Measurements from ENCODE around the gene ASB13. TPM values are rescaled to one million over a fixed set of nuclear protein-coding genes. Genes with fewer than 3 reads are reported as not detected.

Gene ASB13
- total and polyA plus RNA-seq, 2 donors (not counting 1 experiment from before 2014, with no cell fraction given), result 2.5 to 4.4 TPM

DNA sequence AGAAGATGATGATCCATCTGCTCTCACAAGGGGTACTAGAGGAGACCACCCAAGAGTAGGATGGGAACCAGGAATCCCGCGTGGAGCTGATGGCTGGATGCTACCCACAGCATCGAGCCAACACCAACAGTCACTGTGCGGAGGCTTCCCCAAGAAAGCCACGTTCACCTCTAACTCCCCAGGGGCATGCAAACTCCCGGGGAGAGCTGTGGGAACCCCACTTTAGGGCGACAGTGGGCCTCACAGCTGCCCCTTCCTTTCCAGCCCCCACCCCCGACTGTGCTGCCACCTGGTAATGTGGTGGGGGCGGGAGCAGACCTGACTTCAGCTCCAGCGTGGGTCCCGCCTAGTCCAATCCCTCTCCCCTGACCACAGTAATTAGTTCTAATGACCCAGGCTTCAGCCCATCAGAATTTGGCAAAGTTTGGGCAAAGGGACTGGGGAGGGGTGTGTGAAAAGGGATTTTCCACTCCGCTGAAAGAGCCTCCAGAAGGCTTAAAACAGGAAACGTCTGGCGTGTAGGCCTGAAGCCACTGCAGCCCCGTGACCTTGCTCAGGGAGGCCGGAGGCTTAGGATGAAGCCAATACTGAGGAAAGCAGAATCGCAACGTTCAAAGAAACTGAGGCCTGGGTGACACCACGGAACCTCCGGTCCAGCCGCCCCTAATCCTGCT, 20.3 kb downstream of the ASB13 start:
- Mint-ChIP-seq H3K27ac (peak overlapping the region; percentile 64), H3K9me3 (ENCODE audit: insufficient read depth) (no peaks in the 10 kb centered on the region), H3K4me1 (peaks cover 28% of the 10 kb centered on the region), H3K27me3 (no peaks in the 10 kb centered on the region), H3K4me3 (peak overlapping the region; percentile 58)
- DNase-seq (peak; percentile 29), ATAC-seq (ENCODE audit: low read depth) (peak; percentile 20)
- H3K27ac ChIP-seq (ENCODE audit: low read length in 2 of 2), result peak overlapping the region in 1 of 2 donors; percentile 74
- H4K20me1 ChIP-seq (ENCODE audit: control insufficient read depth, insufficient read depth, low read length, poor library complexity, severe bottlenecking), result no peaks in the 10 kb centered on the region
- peak overlapping the region; percentile 64 for H2AFZ ChIP-seq (ENCODE audit: insufficient read depth, low read depth, low read length, poor library complexity, severe bottlenecking)
- H3K36me3 ChIP-seq (replicated peaks in 1 of 2; ENCODE audit: control extremely low read depth in 1 of 2, control insufficient read depth in 1 of 2, extremely low read depth in 1 of 2, insufficient read depth in 2 of 2, low read length in 1 of 2), result peaks cover 2% of the 10 kb centered on the region in 2 experiments
- H3K27me3 ChIP-seq (replicated peaks in 1 of 4; ENCODE audit: control extremely low read depth in 1 of 4, control insufficient read depth in 3 of 4, insufficient read depth in 4 of 4, low read length in 3 of 4), result no peaks in the 10 kb centered on the region
- H3K4me3 ChIP-seq (ENCODE audit: control extremely low read depth in 1 of 5, extremely low read depth in 1 of 5, insufficient read depth in 1 of 5, low read depth in 2 of 5, low read length in 4 of 5), result peak overlapping the region in 1 of 5 experiments; percentile 50
- no peaks in the 10 kb centered on the region for H3K9me3 ChIP-seq (ENCODE audit: control extremely low read depth in 1 of 3, control insufficient read depth in 2 of 3, insufficient read depth in 1 of 3, low read length in 2 of 3)
- H3K4me1 ChIP-seq (ENCODE audit: control insufficient read depth in 2 of 2, insufficient read depth in 2 of 2, low read length in 2 of 2), result peaks cover 21 to 23% of the 10 kb centered on the region in 2 donors
- WGBS (ENCODE audit: insufficient coverage), result 34% methylated on average over 13 of the region's 21 CpGs
- H3K79me2 ChIP-seq (ENCODE audit: control insufficient read depth, insufficient read depth, low read length), result no peaks in the 10 kb centered on the region
- H3K9ac ChIP-seq (ENCODE audit: low read length), result peak overlapping the region; percentile 37
- no peak for TF ChIP-seq EZH2 (IDR thresholded peaks at IDR 0.05; ENCODE audit: borderline replicate concordance, insufficient read depth, low read depth, low read length, poor library complexity, severe bottlenecking)
- TF ChIP-seq, protein P1, sequence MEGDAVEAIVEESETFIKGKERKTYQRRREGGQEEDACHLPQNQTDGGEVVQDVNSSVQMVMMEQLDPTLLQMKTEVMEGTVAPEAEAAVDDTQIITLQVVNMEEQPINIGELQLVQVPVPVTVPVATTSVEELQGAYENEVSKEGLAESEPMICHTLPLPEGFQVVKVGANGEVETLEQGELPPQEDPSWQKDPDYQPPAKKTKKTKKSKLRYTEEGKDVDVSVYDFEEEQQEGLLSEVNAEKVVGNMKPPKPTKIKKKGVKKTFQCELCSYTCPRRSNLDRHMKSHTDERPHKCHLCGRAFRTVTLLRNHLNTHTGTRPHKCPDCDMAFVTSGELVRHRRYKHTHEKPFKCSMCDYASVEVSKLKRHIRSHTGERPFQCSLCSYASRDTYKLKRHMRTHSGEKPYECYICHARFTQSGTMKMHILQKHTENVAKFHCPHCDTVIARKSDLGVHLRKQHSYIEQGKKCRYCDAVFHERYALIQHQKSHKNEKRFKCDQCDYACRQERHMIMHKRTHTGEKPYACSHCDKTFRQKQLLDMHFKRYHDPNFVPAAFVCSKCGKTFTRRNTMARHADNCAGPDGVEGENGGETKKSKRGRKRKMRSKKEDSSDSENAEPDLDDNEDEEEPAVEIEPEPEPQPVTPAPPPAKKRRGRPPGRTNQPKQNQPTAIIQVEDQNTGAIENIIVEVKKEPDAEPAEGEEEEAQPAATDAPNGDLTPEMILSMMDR (IDR thresholded peaks at IDR 0.05), result no peak
- intact Hi-C loops (cut with micrococcal nuclease), result no loop called here
- ChIA-PET CTCF (interaction anchor here (0.8 to 3.3 kb wide), 7 partner anchors 10 to 796 kb away, joined by 3 to 15 read pairs (median 3); no protein-coding TSS in a partner anchor), POLR2A (no interaction called here)
- peak overlapping the region; percentile 67 for H3K4me2 ChIP-seq (replicated peaks; ENCODE audit: low read depth, low read length, poor library complexity, severe bottlenecking)

DNA sequence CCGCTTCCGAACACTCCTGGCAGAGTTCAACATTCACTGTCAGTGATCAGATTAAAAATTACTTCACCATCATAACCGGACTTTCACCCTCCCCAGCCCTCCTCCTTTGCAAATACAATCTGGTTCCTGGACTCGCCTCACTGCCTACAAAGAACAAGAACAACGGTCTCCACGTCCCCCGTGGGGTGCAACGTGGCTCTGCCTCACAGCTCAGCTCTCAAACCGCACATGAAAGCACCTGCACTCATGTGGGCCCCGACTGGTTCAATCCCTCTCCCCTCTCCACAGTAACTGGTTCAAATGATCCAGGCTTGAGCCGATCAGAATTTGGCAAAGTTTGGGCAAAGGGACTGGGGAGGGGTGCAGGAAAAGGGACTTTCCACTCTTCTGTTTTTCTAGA, 21.0 kb downstream of the ASB13 start:
- Histone ChIP-seq H3K9me3 (ENCODE audit: control extremely low read depth in 1 of 3, control insufficient read depth in 2 of 3, insufficient read depth in 1 of 3, low read length in 2 of 3) (no peaks in the 10 kb centered on the region), H3K36me3 (replicated peaks in 1 of 2; ENCODE audit: control extremely low read depth in 1 of 2, control insufficient read depth in 1 of 2, extremely low read depth in 1 of 2, insufficient read depth in 2 of 2, low read length in 1 of 2) (peaks cover 2% of the 10 kb centered on the region in 2 experiments), H3K4me1 (ENCODE audit: control insufficient read depth in 2 of 2, insufficient read depth in 2 of 2, low read length in 2 of 2) (peaks cover 21 to 23% of the 10 kb centered on the region in 2 donors), H3K9ac (ENCODE audit: low read length) (peak overlapping the region; percentile 37), H3K27me3 (replicated peaks in 1 of 4; ENCODE audit: control extremely low read depth in 1 of 4, control insufficient read depth in 3 of 4, insufficient read depth in 4 of 4, low read length in 3 of 4) (no peaks in the 10 kb centered on the region), H4K20me1 (ENCODE audit: control insufficient read depth, insufficient read depth, low read length, poor library complexity, severe bottlenecking) (no peaks in the 10 kb centered on the region), H3K4me2 (replicated peaks; ENCODE audit: low read depth, low read length, poor library complexity, severe bottlenecking) (peak overlapping the region; percentile 67), H2AFZ (ENCODE audit: insufficient read depth, low read depth, low read length, poor library complexity, severe bottlenecking) (peak overlapping the region; percentile 64), H3K4me3 (ENCODE audit: control extremely low read depth in 1 of 5, extremely low read depth in 1 of 5, insufficient read depth in 1 of 5, low read depth in 2 of 5, low read length in 4 of 5) (peak overlapping the region in 2 of 5 experiments; percentile 12 to 50), H3K79me2 (ENCODE audit: control insufficient read depth, insufficient read depth, low read length) (no peaks in the 10 kb centered on the region), H3K27ac (ENCODE audit: low read length in 2 of 2) (peak overlapping the region in 1 of 2 donors; percentile 74)
- H3K27me3 Mint-ChIP-seq, result no peaks in the 10 kb centered on the region
- ChIA-PET CTCF (interaction anchor here (1.1 to 3.3 kb wide), 5 partner anchors 12 to 202 kb away, joined by 3 to 15 read pairs (median 5); no protein-coding TSS in a partner anchor), POLR2A (interaction anchor here (0.6 kb wide), 1 partner anchor 684 kb away, joined by 3 read pairs; no protein-coding TSS in a partner anchor)
- WGBS (ENCODE audit: insufficient coverage), result 22% methylated on average over 8 of the region's 11 CpGs
- TF ChIP-seq EZH2 (IDR thresholded peaks at IDR 0.05; ENCODE audit: borderline replicate concordance, insufficient read depth, low read depth, low read length, poor library complexity, severe bottlenecking), result no peak
- TF ChIP-seq, protein P1 (IDR thresholded peaks at IDR 0.05), result no peak
- peaks cover 28% of the 10 kb centered on the region for H3K4me1 Mint-ChIP-seq
- H3K4me3 Mint-ChIP-seq, result peak overlapping the region; percentile 58
- DNase-seq, result peak; percentile 77
- H3K9me3 Mint-ChIP-seq (ENCODE audit: insufficient read depth), result no peaks in the 10 kb centered on the region
- peak overlapping the region; percentile 64 for H3K27ac Mint-ChIP-seq
- intact Hi-C loops (cut with micrococcal nuclease), result no loop called here
- peak; percentile 87 for ATAC-seq (ENCODE audit: low read depth)
